Sigmoid colon (tissue), 4 donors: ENCODE measurements around the gene CTLA4.

Source experiments
- EP300 ChIP-seq, 4 donors: sonication (generic); formaldehyde crosslinking; IDR thresholded peaks; one replicate each; pipeline ENCODE4 v1.6.1; 2017; ENCODE audit warnings: antibody characterized with exemption in 4 of 4
- POLR2A ChIP-seq, 2 donors: fragments of 450-650 bp; IDR thresholded peaks; one replicate each; pipeline ENCODE4 v1.6.1; 2016; ENCODE audit warnings: antibody characterized with exemption in 2 of 2, mild to moderate bottlenecking in 2 of 2, moderate library complexity in 2 of 2
- POLR2AphosphoS5 ChIP-seq, 4 donors: sonication (generic); formaldehyde crosslinking; IDR thresholded peaks; one replicate each; pipeline ENCODE4 v1.6.1; 2017; ENCODE audit warnings: antibody characterized with exemption in 4 of 4
- TF ChIP-seq, protein P1 (sequence below), 4 experiments: fragments of 450-650 bp in 3 of 4; fragments of 200-600 bp in 1 of 4; IDR thresholded peaks; one replicate each; pipeline ENCODE4 v1.5.1; 2016 to 2019; ENCODE audit warnings: antibody characterized with exemption in 4 of 4, mild to moderate bottlenecking in 3 of 4, moderate library complexity in 2 of 4

DNA sequence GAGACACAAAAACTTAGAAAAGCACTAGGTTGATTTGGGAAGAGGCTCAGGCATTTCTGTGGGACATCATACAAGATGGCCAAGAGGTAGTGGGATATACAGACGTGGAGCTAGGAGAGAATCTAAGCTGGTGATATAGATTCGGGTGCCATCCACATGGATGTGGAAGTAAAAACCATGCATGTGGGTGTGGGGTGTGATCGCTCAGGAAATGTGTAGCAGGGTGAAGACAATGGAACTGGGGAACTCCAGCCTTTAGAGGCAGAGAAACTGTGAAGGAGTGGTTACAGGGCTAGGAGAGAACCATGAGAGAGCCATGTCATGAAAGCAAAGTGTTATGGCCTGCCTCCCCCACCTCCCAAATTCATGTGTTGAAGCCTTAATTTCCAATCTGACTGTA is 43.0 kb upstream of the CTLA4 start:
- TF ChIP-seq POLR2AphosphoS5 (IDR thresholded peaks at IDR 0.05) (no peak), POLR2A (IDR thresholded peaks at IDR 0.05) (no peak), EP300 (IDR thresholded peaks at IDR 0.05) (no peak)
- TF ChIP-seq, protein P1, sequence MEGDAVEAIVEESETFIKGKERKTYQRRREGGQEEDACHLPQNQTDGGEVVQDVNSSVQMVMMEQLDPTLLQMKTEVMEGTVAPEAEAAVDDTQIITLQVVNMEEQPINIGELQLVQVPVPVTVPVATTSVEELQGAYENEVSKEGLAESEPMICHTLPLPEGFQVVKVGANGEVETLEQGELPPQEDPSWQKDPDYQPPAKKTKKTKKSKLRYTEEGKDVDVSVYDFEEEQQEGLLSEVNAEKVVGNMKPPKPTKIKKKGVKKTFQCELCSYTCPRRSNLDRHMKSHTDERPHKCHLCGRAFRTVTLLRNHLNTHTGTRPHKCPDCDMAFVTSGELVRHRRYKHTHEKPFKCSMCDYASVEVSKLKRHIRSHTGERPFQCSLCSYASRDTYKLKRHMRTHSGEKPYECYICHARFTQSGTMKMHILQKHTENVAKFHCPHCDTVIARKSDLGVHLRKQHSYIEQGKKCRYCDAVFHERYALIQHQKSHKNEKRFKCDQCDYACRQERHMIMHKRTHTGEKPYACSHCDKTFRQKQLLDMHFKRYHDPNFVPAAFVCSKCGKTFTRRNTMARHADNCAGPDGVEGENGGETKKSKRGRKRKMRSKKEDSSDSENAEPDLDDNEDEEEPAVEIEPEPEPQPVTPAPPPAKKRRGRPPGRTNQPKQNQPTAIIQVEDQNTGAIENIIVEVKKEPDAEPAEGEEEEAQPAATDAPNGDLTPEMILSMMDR (IDR thresholded peaks at IDR 0.05) = no peak
